Activated naive CD8-positive, alpha-beta T cell treated with anti-CD3 and anti-CD28 coated beads, Interleukin-2, amount 50 U/mL, for 16 hours (primary cell): ENCODE data around the gene LRP8.
A peak's percentile ranks its signal among the peaks of the same experiment; 100 is the strongest.

Source experiments
- DNase-seq: peaks from one replicate; pipeline ENCODE4 v3.0.0-alpha.2; 2020; ENCODE audit warnings: low read depth, low spot score

LRP8 gene

DNA sequence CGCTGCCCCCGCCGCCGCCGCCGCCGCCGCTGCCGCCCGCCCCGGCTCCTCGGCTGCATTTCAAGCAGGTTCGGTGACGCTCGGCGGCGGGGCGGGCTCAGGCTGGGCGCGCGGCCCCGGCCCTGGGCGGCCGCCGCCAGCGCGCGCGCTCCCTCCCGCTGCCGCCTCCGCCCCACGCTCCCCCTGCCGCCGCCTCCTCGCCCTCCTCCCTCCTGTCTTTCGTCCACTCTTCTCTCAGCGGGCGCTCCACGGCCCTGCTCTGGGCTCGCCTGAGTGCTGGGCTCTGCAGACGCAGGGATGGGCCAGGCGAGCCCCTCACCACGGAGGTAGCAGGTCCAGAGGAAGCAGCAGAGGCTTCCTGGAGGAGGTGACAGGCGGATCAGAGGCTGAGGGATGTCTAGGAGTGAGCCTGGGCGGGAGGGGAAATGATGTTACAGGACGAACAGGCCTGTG lies at the start of gene LRP8:
Gene LRP8 (minus strand): TSS at position 62 of the 453 bp plus-strand sequence. CDS start 158 bp downstream, outside the sequence.
- peak; percentile 75 for DNase-seq

DNA sequence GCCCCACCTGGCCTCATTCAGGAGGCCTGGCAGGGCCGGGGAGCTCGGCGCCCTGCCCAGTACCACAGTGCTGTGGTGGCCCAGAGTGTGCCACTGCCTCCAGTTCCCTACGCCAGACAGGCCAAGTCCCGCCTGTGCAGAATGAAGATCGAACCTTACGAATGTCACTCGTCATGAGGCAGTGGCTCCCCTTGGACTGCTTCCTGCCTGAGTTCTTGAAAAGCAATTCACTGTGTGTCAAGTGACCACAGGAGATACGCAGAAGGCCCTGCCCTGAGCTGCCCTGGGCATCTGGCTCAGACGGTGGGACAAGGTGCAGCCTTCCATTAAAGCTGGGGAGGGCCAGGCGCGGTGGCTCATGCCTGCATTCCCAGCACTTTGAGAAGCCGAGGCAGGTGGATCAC lies 49.6 kb upstream of the LRP8 start:
- DNase-seq, result no peak

DNA sequence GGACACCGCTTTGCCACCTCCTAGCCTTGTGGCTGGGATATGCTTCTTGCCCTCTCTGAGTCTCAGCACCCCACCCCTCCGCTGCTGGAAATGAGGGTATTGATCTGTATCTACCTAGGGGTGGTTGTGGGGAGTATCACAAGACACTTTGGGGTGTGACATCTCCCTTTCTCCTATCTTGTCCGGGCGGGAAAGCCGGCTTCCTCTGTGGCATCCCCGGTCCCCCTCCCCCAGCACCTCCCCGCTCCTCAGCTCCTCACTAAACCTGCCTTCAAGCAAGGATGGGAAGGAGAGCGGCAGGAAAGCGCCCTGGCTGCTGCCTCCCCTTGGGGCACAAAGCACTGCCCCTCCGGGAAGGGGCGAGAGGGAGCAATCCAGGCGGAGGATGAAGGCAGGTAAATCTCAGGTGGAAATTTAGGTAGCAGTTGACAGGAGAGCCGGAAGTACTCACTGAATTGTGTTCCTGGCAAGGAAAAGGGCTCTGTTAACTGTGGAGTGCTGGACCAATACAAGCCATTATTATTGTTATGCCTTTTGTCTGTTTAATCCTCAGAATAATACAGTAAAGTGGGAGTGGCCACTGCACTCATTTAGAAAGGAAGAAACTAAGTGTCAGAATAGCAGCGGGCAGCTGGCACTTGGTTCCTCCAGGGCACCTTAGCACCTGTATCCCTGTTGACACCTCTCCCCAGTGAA lies 49.0 kb upstream of the LRP8 start:
- DNase-seq, result no peak

DNA sequence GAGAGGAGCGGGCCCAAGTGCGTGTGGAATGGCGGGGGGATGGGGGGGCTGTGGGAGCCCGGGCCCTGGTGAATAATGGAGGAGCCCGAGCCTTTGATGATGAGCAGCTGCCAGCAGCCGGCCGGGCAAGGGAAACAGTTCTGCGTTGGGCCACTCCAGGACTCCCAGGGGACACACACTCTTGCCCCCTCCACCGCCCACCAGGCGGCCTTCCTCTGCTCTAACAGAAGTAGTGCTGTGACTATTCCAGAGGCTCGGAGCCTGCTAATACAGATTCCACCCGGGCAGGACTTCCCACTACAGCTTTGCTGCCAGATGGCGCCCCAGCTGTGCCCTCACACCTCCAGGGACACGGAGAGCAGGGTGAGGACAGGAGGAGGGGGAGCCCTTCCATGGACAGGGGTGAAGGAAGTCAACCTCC lies 48.2 kb upstream of the LRP8 start:
- DNase-seq, result no peak

DNA sequence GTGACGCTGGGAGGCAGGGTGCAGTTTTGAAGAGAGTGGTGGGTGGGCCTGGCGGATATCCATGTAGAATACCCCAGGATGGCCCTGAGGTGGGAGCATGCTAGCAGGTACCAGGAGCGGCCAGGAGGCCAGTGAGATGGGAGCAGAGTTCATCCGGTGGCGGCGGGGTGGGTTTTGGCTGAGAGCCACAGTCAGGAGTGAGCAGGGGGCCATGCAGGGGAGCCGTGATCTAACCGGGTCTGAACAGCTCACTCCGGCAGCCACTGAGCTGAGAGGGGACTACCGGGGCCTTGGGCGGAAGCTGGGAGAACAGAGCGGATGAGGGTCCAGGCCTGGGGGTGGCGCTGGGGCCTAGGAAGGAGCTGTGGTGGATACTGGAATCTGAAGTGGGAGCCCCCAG lies 47.6 kb upstream of the LRP8 start:
- DNase-seq, result no peak

DNA sequence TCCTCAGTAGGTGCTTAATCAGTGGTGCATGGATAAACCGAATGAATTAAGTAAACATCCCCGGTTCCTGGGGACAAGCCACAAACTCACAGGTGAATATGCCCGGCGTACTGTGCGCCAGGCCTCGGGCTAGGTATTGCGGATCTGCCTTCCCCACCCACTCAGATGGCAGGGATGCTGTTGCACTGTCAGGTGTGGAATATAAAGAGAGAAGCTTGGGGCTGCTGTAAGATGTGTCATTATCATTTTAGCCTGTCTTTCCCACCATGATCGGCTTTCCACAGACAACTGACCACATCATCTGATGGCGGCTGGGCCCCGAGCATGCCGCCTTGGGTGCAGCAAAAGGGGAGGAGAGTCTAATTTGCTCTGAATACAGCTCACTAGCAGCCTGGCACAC lies 45.4 kb upstream of the LRP8 start:
- no peak for DNase-seq

DNA sequence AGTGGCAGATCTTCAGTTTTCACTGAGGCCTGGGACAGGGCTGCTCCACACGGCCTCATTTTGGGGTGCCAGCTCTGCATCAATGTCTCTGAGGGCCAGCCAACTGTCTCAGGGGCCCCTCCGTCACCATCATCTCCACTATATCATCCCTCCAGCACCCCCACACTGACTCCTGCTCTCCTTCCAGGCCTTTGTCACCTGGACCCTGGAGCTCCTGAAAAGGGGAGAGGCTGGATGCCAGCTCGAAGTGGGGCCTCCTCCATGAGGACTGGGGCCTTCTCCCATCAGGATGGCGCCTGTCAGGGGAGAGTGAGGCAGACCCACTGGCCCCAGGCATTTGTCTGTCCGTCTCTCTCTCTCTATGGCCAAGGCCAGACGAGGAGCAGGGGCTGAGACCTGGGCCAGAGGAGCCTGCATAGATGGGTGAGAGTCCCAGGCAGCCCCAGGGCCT lies 44.7 kb upstream of the LRP8 start:
- DNase-seq, result no peak

DNA sequence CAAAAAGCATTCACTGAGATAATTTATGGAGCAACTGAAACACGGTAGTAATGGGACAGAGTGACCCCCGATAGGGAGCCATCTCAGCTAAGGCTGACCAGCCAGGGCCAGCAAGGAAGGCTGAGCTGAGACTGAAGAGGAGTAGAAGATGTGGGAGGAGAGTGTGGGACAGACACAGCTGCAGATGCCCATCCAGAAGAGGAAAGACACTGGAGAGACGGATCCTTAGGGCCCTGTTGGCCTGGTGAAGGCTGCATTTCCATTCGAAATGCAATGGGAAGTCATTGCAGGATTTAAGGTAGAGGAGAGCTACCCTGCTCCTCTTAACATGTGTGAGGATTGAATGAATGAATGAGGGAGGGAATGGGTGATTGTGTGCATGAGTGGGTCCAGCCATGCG lies 44.0 kb upstream of the LRP8 start:
- DNase-seq, result no peak

DNA sequence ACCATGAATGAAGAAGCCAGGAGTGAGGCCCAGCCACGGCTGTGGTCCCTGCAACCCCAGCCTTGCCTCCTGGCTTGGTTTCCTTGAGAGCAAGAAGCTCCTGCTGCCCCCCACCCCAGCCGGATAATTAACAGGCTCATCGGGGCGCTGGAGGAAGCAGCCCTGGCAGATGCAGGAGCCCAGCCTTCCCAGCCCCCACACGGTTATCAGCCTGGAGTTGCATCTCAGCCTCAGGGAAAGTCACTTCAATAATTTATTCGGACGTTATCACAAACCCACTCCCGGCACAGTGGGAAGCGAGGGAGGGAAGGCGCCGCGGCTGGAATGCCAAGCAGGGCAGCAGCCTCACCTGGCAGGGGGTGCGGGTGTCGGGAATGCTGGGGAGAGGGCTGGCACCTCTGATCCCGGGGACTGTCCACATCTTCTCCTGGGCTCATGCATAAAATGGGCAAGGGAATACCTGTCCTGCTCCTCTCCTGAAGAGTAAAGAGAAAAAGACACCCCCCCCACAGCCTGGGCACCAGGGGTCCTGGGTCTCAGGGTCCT lies 43.3 kb upstream of the LRP8 start:
- DNase-seq, result no peak

DNA sequence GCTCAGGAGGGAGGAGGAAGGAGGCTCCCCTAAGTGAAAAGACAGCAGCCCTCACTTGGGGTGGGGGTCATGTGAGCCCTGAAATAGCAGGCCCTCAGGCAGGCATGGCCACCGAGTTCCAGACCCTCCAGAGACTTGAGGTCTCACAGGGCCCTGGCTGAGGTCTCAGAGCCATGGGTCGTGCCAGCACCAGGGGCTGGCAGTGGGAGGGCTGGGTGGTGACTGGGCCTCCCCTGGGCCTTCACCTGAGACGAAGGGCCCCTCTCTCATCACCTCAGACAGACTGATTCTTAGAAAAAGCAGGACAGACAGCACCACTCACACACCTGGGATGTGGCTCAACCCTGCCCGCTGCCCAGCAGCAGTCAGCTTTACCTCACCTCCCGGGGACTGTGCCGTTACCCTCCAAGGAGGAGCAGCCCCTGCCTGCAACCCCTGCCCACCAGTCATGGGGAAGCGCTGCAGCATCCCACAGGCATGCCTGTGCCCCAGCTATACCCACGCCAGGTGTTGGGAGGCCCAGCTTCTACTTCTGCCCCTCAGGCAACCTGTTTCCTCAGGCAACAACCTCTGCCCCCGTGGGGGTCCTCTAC lies 42.6 kb upstream of the LRP8 start:
- no peak for DNase-seq

DNA sequence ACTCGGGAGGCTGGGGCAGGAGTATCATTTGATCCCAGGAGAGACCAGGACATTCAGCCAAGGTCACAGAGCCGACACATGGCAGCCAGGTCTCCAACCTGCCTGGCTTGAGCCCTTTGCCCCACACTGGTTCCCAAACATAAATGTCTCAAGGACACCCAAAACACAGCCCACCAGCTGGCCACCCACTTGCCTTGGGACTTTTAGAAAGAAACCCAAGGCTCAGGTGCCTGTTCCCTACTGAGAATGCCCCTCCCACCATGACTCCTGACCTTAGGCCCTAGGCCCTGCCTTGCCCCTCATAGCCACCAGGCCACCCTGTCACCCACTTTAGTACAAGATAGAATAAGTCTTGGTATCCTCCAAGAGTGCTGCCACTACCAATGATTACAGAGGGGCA lies 41.9 kb upstream of the LRP8 start:
- no peak for DNase-seq

DNA sequence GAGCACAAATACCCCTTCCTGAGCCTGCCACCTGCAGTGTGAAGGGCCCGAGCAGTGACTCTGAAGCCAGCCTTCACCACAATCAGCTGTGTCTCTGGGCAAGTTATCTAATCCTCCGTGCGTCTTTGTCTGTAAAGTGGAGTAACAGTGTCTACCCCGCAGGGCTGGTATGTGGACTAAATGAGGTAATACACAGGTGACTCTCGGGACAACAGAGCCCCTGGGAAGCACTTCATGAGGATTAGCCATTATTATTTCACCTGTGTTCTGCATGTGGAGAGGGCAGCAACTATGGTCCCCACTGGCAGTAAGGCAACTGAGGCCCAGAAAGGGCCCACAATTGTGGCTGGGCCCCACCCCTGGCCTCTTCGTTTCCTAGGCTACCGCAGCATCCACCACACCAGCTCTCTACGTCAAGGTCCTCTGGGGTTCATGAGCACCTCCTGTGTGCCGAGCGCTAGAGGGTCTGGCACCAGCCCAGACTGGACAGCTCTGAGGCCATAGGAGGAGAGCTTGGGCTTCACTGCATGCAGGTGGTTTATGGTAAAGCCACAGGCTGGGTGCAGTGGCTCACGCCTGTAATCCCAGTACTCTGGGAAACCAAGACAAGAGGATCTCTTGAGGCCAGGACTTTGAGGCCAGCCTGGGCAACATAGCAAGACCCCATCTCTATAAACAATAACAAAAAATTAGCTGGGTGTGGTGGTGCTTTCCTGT lies 41.3 kb upstream of the LRP8 start:
- no peak for DNase-seq

DNA sequence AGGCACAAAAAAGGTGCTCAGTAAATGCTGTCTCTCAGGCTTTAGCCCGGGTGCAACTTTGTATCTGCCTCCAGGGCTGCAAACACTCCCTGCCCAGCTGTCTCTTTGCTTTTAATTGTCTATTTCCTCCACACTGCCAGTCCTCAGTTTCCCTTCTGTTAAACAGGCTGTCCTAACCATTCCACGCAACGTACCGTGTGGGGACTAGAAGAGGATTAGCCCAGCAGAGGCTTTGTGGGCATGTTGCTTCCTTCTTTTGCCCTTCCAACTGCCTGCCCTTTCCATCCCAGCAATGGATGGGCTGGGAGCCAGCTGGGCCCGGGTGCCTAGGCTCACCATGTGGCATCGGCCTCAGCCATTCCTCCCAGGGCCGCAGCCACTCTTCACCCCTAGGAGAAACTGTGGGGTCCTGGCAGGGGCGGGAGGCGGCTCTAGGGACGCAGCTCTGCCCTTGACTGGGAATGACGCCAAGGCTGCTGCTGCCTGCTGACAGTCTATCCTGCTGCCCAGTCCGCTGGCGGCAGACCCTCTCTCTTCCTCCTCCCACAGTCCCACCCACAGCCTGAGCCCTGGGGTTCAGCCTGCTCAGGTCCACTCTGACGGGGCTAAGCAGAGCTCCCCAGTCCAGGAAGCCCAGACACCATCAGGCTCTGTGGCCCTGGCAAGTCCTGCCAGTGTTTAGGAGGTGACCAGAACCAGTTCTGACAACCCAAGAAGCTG lies 40.6 kb upstream of the LRP8 start:
- DNase-seq, result no peak

DNA sequence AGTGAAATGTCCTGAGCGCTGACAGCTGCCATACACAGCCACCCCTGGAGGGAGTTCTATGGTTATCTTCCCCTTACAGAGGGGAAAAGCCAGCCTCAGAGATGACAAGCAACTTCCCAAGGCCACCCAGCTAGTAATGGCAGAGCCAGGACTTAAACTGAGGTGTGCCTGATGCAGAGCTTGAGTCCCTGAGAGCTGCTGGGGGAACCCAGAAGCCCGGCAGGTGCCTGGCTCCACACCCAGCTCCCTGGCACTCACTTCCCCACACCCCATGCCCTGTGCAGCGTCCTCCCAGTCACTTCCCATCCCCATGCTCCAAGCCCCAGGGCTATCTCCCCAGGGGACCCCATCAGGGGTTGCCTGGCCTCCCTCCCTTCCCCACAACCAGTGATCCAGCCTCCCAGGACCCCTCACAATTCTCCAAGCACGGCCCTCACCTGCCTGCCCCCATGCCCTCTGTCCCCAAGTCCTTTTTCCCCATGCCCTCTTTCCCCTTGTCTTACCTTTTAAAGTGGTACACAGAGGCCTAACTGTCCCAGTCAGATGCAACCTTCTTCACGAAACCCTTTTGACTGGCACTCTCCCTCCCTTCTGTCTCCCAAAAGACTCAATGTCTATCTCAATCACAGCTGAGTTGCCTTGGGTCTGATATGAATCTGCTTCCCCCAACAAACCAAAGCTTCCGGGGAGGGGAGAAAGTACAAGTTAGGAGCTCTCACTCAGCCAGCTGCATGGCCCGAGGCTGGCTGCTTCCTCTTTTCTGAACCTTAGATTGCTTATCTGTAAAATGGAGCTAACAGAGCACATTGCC lies 39.8 kb upstream of the LRP8 start:
- DNase-seq, result no peak

DNA sequence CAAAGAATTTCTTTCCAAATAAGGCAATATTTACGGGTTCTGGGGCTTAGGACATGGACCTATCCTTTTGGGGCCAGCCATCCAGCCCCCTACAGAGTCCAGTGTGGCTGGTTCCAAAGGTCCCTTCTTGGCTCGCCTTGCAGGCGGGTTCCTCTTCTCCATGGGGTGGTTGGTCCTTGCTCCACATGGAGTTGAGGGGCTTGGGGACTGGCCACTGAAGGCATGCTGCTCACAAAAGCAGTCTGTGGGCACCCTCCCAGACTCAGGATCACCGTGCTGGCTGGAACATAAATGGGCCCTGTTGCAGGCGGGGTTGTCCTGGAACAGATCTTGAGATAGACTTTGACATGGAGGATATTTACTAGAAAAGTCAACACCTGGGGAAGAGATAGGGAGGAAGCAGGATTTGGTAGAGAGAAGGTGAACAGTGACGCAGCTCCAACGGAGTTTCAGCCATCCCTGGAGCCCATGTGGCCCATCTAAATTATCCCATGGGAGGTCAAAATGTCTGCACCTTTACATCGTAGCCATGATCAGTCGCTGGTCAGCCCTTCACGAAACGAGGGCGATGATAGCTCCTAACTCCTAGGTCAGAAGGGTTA lies 39.1 kb upstream of the LRP8 start:
- DNase-seq, result no peak

DNA sequence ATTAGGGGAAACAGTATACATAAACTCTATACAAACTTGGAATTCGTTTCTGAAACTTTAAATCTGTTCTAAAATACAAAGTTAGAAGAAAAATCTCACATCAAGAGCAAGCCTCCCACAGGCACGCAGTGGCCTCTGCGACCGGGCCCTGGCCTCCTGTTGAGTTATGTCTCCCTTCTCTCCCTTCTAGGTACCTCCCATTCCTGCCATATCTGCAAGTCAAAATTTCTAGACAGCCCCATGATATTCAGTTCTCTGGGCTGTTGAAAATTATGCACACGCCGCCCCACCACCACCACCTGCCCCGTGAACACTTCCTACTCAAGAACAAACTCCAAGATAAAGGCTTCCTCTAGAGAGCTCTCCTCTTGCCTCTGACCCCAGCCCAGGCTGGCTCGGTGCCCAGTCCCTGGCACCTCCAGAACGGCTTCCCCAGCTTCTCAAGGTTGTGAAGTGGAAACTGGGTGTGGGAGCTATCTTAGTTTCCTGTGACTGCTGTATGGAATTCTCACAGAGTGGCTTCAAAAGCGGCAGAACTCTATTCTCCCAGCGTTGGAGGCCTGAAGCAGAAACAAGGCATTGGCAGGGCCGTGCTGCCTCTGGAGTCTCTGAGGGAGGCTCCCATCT lies 37.7 kb upstream of the LRP8 start:
- no peak for DNase-seq

DNA sequence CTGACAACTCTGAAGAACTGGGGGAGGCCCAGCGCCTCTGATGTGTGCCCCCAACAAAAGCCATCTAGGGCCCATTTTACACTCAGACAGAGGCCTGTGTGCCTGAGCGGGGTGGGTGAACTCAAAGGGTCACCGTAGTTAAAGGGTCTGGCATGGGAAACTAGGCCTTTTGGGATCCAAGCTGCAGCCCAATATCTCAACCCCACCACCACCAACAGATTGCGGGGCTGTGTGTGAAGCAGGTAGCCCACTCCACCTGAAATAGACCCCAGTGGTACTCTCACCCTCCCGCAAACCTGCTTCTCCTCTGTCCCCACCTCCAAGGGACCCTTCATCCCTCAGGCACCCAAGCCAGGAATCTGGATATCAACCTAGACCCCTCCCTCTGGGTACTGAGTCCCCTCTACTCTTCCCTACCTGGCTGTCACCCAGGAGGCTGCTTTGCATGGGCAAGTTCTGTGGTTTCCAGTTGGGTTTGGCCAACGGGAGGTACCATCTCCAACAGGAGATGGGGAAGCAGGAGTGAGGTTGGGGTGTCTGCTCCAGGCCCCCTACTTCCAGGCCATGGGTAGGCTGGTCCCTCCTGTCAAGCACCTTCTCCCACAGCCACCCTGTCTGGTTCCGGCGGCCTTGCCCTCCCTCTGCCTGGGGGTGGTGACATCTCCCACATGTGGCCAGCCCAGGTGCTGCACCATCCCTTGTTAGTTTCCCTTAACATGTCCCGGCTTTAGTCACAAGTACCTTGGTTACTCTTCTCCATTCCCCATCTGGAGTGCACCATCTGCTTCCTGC lies 35.2 kb upstream of the LRP8 start:
- DNase-seq, result no peak

DNA sequence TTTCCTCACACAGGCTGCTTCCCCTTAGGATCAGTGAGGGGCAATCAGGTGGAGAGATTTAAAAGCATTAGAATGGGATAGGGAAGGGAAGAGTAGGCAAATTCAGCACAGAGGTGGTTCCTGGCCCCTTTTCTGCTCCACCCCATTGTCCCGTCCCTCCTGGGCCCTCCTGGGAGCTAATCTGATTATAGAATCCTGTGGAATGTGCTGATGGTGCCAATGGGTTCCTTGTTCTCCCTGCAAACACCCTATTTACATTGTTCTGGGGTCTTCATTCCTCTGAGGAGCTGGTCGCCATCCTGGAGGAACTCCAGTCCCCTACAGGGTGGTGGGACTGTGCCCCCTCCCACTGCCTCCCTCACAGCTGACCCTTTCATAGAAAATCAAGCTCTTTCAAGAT lies 34.4 kb upstream of the LRP8 start:
- no peak for DNase-seq

DNA sequence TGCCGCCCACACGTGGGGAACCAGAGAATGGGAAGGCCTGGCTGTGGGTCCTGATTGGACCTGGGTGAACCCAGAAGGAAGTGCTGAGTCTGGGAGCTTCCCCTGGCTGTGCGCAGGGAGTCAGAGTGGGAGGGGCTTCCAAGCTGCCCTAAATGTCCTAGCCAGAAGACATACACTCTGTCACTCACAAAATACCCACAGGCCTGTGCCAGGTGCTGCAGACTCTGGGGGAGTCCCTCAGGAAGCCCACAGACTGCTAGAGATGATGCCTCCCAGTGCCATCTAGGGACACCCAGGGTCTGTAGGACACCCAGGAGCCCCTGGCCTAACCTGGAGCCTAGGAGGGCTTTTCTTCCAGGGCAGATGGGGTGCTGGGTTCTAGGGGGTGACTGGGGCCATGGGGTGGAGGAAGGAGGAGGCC lies 33.7 kb upstream of the LRP8 start:
- DNase-seq, result no peak
